Stimulated activated CD8-positive, alpha-beta memory T cell treated with anti-CD3 and anti-CD28 coated beads, Interleukin-4, amount 100 ng/mL, for 24 hours (primary cell): Measurements from ENCODE around the gene LFNG.
A peak's percentile ranks its signal among the peaks of the same experiment; 100 is the strongest.
"Not testable (repeated sequence)": the region's sequence is repeated elsewhere in the genome, so short reads cannot be mapped to it uniquely, and the experiment has no call there.

Source experiments
- DNase-seq: peaks from one replicate; pipeline ENCODE4 v3.0.0-alpha.2; 2020; ENCODE audit warnings: low read depth

The LFNG gene

GRCh38 chr7:2530071-2530987 lies 10.8 kb downstream of the LFNG start:
- peak; percentile 69 for DNase-seq

- not testable (repeated sequence) for DNase-seq
Observed at GRCh38 chr7:2530994-2531795, 11.6 kb downstream of the LFNG start.

DNA sequence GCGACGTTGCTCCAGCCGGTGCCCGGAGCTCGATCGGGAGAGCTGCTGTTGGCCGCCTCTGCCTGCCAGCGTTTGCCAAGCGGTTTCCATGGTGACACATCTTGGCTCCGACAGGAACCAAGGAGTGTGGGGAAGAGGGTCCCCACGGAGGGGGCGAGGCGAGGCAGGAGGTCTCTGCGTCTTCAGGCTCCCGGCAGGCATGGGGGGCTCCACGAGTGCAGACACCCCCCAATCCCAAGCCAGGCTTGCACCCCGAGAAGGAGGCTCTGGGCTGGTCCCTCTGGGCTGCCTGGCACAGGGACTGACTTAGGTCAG lies 12.2 kb downstream of the LFNG start:
- not testable (repeated sequence) for DNase-seq

- DNase-seq: not testable (repeated sequence)
Observed at GRCh38 chr7:2532199-2532772, 12.7 kb downstream of the LFNG start.

DNA sequence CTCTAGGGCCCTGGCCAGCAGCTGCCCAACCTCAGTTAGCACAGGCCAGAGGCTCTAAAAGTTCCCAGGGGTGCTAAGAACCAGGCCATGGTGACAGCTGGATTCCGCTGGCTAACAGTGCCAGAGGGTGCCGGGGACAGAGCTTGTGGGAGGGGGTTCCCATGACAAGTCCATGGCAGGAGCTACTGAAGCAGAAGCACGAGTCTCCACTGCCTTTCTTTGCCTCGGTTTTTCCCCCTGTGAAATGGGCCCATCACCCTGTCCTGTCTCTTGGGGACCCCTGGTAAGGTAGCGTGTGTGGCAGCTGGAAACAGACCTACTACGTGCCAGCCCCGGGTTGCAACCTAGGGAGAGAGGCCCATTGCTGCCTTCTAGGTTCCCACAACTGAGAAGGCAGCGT lies 13.2 kb downstream of the LFNG start:
- not testable (repeated sequence) for DNase-seq

GRCh38 chr7:2533566-2533965 lies 14.0 kb downstream of the LFNG start:
- DNase-seq: not testable (repeated sequence)

DNA sequence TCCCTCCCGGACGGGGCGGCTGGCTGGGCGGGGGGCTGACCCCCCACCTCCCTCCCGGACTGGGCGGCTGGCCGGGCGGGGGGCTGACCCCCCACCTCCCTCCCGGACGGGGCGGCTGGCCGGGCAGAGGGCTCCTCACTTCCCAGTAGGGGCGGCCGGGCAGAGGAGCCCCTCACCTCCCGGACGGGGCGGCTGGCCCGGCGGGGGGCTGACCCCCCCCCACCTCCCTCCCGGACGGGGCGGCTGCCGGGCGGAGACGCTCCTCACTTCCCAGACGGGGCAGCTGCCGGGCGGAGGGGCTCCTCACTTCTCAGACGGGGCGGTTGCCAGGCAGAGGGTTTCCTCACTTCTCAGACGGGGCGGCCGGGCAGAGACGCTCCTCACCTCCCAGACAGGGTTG lies 14.6 kb downstream of the LFNG start:
- DNase-seq: not testable (repeated sequence)

DNA sequence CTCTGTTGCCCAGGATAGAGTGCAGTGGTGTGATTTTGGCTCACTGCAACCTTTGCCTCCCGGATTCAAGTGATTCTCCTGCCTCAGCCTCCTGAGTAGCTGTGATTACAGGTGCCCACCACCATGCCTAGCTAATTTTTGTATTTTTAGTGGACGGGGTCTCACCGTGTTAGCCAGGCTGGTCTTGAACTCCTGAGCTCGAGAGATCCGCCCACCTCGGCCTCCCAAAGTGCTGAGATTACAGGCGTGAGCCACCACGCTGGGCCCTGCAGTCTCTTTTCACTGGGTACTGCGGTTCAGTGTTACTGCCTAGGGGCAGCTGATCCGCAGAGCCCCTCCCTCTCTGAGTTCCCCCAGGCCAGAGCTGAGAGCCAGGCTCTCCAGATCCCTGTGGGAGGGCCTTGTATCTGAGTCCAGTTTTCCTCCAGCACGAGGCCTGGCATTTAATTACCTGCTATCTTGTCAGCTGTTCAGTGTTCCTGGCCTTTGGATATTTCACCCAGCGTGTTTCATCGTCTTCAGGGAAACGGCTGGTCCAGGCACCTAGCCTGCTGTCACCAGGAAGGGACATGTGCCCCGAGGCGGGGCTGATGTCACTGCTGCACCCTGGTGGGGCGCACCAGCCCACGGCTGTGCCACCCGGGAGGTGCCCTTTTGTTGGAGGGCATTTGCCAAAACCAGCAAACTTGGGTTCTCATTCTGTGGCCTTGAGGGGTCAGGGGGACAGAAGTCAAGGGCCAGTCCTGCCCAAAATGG lies 16.5 kb downstream of the LFNG start:
- not testable (repeated sequence) for DNase-seq

- no peak for DNase-seq
Observed at GRCh38 chr7:2537981-2538851, 18.6 kb downstream of the LFNG start.

DNA sequence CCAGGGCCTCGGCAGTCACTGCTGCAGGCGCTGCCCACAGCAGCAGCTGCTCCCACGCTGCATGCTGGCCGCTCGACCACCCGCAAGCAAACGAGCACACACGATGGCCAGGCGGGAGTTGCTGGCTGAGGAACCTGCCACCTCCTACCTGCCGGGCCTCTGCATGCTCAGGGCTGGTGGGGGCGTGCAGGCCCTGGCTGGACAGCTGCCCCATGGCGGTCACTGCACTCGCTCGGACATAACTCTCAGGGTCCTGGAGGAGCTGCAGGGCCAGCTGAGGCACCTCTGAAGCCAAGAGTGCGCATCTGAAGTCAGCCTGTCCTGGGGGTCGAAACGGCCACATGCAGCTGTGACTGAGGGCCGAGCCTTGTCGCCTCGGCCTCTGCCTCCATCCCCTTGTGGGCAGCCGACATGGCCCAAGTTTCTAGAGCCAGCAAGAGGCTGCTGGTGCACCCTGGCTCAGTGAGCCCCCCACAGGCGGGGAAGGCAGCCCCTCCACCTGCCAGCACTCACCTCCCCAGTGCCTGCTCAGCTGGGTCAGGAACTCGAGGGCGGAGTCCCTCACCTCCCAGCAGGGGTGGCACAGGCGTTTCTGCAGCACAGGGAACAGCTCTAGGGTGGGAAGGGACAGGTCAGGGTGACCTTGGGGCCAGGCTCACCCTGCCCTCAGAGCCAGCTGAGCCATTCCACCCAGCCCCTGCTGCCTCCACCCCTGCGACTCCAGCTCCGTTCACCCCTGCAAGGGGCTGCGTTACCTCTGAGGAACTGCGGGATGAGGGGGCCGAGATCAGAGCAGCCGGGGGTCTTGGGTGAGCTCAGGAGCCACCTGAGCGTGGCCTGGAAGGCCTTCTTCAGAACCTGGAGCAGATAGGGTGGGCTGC lies 19.7 kb downstream of the LFNG start:
- DNase-seq: no peak

DNA sequence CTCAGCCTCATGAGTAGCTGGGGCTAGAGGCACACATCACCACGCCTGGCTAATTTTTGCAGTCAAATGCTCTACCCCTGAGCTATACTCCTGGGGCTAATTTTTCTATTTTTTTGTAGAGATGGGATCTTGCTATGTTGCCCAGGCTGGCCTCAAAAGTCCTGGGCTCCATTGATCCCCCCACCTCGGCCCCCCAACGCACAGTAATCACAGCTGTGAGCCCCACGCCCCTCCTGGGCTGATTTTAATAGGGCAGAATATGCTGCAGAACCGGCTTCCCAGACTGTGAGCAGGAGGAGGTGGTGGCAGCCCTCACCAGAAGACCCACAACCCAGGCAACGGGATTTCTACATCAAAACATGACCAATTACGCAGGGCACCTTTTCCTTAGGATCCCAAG lies 20.6 kb downstream of the LFNG start:
- no peak for DNase-seq

- no peak for DNase-seq
Observed at GRCh38 chr7:2540641-2541051, 21.1 kb downstream of the LFNG start.

- DNase-seq: no peak
Observed at GRCh38 chr7:2541291-2542010, 21.9 kb downstream of the LFNG start.

GRCh38 chr7:2542011-2542915 lies 22.7 kb downstream of the LFNG start:
- no peak for DNase-seq

DNA sequence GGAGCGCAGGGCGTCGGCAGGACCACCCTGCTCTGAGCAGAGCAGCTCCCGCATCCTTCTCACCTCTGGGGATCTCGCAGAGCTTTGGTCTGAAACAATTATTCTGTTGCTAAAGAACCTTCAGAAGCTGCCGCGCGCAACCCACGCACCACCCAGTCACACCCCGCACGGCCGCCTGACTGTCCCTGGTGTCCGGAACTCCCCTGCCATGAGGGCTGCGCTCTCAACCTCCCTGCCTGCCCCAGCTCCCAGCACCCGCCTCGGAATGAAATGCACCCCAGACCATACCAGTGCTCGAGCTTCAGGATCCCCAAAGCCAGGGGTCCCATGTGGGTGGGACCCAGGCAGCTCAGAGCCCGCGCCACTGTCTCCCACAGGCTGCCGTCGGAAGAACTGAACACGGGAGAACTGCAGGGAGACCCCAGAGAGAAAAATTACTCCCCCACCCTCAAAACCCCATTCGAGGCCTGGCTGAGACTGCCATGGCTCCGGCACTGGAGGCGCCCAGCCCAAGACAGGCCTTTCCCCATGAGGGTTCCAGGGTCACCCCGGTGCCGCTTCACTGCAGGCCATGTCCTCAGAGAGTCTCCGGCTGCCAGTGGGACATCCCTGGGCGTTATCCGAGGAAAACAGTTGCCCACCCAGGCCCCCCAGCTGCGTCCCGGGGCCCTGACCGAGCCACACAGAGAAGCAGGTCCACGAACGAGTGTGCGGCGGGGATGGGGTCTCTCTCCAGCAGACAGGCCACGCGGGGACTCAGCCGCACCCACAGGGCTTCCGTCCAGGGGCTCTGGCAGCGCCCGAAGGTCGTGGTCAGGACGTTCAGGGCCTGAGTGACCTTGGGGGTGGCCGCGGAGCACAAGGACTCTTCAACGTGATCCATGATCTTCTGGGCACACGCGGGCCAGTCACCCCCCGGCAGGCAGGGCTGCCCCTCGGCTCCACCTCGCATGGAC lies 23.6 kb downstream of the LFNG start:
- DNase-seq: no peak

- no peak for DNase-seq
Observed at GRCh38 chr7:2544541-2545188, 25.1 kb downstream of the LFNG start.
